Activated CD8-positive, alpha-beta memory T cell treated with anti-CD3 and anti-CD28 coated beads for 4 hours (primary cell): ENCODE data around the gene CYP2S1.
"Not testable (repeated sequence)": the region's sequence is repeated elsewhere in the genome, so short reads cannot be mapped to it uniquely, and the experiment has no call there.

ENCODE experiments used
- DNase-seq, 2 donors: peaks; one replicate each; pipeline ENCODE4 v3.0.0-alpha.2; 2020; ENCODE audit warnings: low read depth in 2 of 2

CYP2S1 gene

GRCh38 chr19:41226053-41226873 is 33.2 kb downstream of the CYP2S1 start:
- DNase-seq = peak in 1 of 2 donors; percentile 4

DNA sequence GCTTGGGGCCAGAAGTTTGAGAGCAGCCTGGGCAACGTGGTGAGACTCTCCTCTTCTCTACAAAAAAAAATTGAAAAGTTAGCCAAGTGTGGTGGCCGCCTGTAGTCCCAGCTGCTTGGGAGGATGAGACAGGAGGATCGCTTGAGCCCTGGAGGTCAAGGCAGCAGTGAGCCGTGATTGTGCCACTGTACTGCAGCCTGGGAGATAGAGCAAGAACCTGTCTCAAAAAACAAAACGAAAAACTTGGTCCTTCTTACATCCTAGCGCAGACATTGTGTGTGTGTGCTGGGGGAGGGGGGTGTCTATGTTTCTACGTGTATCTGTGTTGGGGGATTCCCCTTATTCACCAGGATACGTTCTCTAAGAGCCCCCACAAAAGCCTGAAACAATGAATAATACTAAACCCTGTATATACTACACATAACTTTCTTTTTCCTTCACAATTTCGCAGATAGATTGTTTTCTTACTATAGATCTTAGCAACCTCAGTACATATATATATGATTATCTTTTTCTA is 33.9 kb downstream of the CYP2S1 start:
- DNase-seq = no peak

- DNase-seq = no peak
Measured at GRCh38 chr19:41228486-41228885, 35.5 kb downstream of the CYP2S1 start.

DNA sequence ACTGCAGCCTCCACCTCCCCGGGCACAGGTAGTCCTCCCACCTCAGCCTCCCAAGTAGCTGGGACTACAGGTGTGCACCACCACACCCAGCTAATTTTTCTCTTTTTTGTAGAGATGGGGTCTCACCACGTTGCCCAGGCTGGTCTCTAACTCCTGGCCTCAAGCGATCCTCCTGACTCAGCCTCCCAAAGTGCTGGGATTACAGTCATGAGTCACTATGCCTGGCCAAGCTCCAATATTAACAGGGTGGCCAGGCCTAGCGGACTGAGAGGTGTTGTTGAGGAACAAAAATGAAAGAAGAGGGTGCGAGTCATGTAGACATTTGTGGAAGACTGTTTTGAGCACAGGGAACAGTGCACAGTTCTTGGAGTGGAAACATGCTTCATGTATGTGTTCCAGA is 36.3 kb downstream of the CYP2S1 start:
- DNase-seq = not testable (repeated sequence)

- no peak for DNase-seq
Measured at GRCh38 chr19:41230067-41230857, 37.2 kb downstream of the CYP2S1 start.

DNA sequence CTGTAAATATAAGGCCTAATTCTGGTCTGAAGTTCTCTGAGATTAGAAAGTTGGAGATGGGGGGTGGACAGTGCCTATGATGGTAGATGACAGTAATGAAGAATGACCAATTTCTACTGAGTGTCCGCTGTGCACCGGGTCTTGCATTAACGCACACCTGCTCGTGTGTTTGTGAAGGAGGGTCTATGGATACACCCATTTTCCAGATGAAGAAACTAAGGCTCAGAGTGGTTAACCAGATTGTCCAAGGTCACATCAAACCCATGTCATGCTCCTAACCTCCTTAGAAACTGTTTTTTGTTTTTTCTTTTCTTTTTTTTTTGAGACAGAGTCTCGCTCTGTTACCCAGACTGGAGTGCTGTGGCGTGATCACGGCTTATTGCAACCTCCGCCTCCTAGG is 39.7 kb downstream of the CYP2S1 start:
- DNase-seq = no peak

- DNase-seq = no peak
Measured at GRCh38 chr19:41233748-41234240, 40.8 kb downstream of the CYP2S1 start.

DNA sequence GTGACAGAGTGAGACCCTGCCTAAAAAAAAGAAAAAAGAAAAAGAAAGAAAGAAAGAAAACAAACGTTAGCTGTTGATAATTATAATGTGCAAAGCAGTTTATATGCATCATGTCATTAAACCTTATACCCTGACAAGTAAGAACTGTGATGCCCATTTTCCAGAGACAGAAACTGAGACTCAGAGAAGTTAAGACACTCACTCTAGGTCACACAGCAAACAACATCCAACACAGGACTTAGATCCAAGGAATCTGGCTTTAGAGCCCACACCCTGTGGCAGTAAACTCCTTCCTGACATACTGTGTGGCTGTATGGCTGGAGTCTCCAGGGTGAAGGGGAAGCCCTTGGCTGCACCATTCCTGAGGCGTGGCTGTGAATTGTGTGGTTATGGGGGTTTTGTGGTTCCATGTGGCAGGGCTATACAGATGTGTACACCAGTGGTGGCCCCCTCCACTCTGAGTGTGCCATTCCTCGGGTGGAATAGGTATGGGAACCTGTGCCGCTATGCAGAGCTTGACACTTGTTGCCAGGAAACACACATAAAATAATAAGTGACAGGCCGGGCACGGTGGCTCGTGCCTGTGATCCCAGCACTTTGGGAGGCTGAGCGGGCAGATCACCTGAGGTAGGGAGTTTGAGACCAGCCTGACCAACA is 41.6 kb downstream of the CYP2S1 start:
- DNase-seq = no peak

DNA sequence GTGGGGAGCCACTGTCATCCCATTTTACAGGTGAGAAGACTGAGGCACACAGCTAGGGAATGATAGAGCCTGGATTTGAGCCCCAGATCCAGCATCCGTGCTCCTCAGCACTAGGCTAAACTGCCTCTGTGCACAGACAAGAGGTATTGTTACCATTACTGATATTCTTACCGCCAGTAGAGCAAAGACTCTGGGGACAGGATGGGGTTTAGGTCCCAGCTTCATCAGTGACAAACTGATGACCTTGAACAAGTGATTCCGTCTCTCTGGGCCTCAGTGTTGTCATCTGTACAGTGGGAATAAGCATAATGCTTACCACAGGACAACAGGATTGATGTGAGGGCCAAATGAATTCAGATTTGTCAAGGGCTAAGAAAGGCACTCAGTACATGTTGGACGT is 42.5 kb downstream of the CYP2S1 start:
- DNase-seq = no peak

GRCh38 chr19:41238244-41238643 is 45.2 kb downstream of the CYP2S1 start:
- no peak for DNase-seq

- no peak for DNase-seq
Measured at GRCh38 chr19:41239363-41239762, 46.3 kb downstream of the CYP2S1 start.

GRCh38 chr19:41239961-41240574 is 47.0 kb downstream of the CYP2S1 start:
- no peak for DNase-seq

DNA sequence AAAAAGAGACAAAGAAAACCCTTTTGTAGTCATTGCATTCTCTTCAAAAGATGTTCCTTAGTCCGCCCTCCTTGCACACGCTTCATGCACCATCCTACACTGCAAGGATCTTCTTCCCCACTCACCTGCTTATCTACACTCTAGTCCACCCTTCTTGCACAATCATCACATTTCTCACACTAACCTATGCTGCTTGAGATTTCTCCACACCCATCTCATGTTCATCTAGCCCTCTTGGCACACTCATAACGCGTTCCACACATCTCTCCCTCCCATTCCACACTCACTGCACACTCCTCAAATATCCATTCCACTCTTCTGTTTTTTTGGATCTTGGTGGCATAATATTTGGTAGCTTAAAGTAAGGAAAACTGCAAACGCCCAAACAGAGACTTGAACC is 48.8 kb downstream of the CYP2S1 start:
- DNase-seq = no peak

- DNase-seq = no peak
Measured at GRCh38 chr19:41244117-41244516, 51.1 kb downstream of the CYP2S1 start.

GRCh38 chr19:41245843-41246242 is 52.8 kb downstream of the CYP2S1 start:
- DNase-seq = no peak

GRCh38 chr19:41248895-41249294 is 55.9 kb downstream of the CYP2S1 start:
- no peak for DNase-seq

- DNase-seq = no peak
Measured at GRCh38 chr19:41249707-41250423, 56.8 kb downstream of the CYP2S1 start.

DNA sequence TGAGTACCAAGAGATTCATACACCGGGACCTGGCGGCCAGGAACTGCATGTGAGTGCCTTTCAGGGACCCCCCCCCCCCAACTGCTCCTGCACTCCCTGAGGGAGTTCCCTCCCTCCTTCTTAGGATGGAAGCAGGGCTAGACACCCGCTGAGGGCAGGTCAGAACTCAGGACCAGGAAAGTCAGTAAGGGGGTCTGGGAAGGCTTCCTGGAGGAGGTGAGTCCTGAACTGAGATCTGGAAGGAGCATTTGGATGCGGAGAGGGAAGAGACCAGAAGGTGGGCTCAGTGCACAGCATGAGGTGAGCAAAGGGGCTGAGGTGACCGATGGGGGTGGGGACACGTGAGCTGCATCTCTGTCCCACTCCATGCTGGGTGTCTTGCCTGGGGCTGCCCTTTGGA is 60.6 kb downstream of the CYP2S1 start:
- no peak for DNase-seq

GRCh38 chr19:41255171-41255570 is 62.2 kb downstream of the CYP2S1 start:
- DNase-seq = no peak
